Osteoblast (primary cell): ENCODE measurements around the gene MINK1. TPM values are rescaled to one million over a fixed set of nuclear protein-coding genes. Genes with fewer than 3 reads are reported as not detected.
"Not testable (repeated sequence)": the region's sequence is repeated elsewhere in the genome, so short reads cannot be mapped to it uniquely, and the experiment has no call there.

Experiments
- DNase-seq: peaks from one replicate; pipeline ENCODE4 v3.0.0; 2011; ENCODE audit warnings: low spot score, mixed read lengths; ENCODE audit not compliant: insufficient read length; ENCODE audit errors: missing footprints
- H2AFZ ChIP-seq: 2 replicates; pipeline ENCODE4 v1.6.0; 2011; ENCODE audit warnings: mild to moderate bottlenecking, low read length
- H3K27ac ChIP-seq: 2 replicates; pipeline ENCODE4 v1.5.1; 2011; ENCODE audit warnings: mild to moderate bottlenecking, low read depth, low read length, moderate library complexity
- H3K27me3 ChIP-seq: 2 replicates; pipeline ENCODE4 v1.6.0; 2012; ENCODE audit warnings: mild to moderate bottlenecking, control low read depth, inconsistent platforms, low read length, moderate library complexity; ENCODE audit not compliant: insufficient read depth
- H3K36me3 ChIP-seq: 2 replicates; pipeline ENCODE4 v1.5.1; 2011; ENCODE audit warnings: mild to moderate bottlenecking, low read length, control low read depth, moderate library complexity; ENCODE audit not compliant: insufficient read depth
- H3K4me1 ChIP-seq: 2 replicates; pipeline ENCODE4 v1.5.1; 2011; ENCODE audit warnings: mild to moderate bottlenecking, low read length, control low read depth, moderate library complexity; ENCODE audit not compliant: insufficient read depth
- H3K4me2 ChIP-seq: 2 replicates; pipeline ENCODE4 v1.6.0; 2011; ENCODE audit warnings: mild to moderate bottlenecking, low read length; ENCODE audit not compliant: insufficient read depth
- H3K4me3 ChIP-seq: fragments of 200-600 bp; sonication (generic); 3 replicates; pipeline ENCODE4 v1.5.1; 2012; ENCODE audit warnings: mild to moderate bottlenecking, low read length, inconsistent platforms; ENCODE audit not compliant: insufficient read depth
- H3K79me2 ChIP-seq: 2 replicates; pipeline ENCODE4 v1.6.0; 2012; ENCODE audit warnings: mild to moderate bottlenecking, low read length, control low read depth, inconsistent platforms; ENCODE audit not compliant: insufficient read depth
- H3K9me3 ChIP-seq: 2 replicates; pipeline ENCODE4 v1.5.1; 2011; ENCODE audit warnings: low read depth, low read length, control low read depth
- H4K20me1 ChIP-seq: 2 replicates; pipeline ENCODE4 v1.6.0; 2012; ENCODE audit warnings: mild to moderate bottlenecking, low read length, control low read depth; ENCODE audit not compliant: insufficient read depth
- CTCF ChIP-seq: IDR thresholded peaks from 2 replicates; pipeline ENCODE4 v1.5.1; 2011; ENCODE audit warnings: mild to moderate bottlenecking, low read depth, low read length, moderate library complexity; ENCODE audit errors: extremely low read depth
- total RNA-seq: library from RNA; depleted of rRNA; stranded (reverse); fragments of >200 nt; gene quantifications from 2 replicates; pipeline ENCODE4 v1.2.3, GENCODE V29; 2012

MINK1 gene
- total RNA-seq, 1 donor: 34.4 TPM

- Histone ChIP-seq H3K27me3 (no peaks in the 10 kb centered on the region), H3K9me3 (no peaks in the 10 kb centered on the region), H2AFZ (no peak overlapping the region), H3K27ac (no peak overlapping the region), H3K4me3 (no peak overlapping the region), H3K36me3 (no peaks in the 10 kb centered on the region), H4K20me1 (no peaks in the 10 kb centered on the region), H3K4me1 (no peaks in the 10 kb centered on the region), H3K4me2 (no peak overlapping the region), H3K79me2 (no peaks in the 10 kb centered on the region)
- no peak for TF ChIP-seq CTCF
- DNase-seq: peak; percentile 29
Observed at GRCh38 chr17:4822835-4823234, 10.3 kb upstream of the MINK1 start.

GRCh38 chr17:4823373-4824089 lies 9.6 kb upstream of the MINK1 start:
- no peak overlapping the region for H2AFZ ChIP-seq
- H3K27me3 ChIP-seq: no peaks in the 10 kb centered on the region
- no peak overlapping the region for H3K27ac ChIP-seq
- H3K79me2 ChIP-seq: no peaks in the 10 kb centered on the region
- H3K4me2 ChIP-seq: no peak overlapping the region
- DNase-seq: peak; percentile 2
- no peaks in the 10 kb centered on the region for H3K4me1 ChIP-seq
- no peaks in the 10 kb centered on the region for H3K36me3 ChIP-seq
- no peak for TF ChIP-seq CTCF
- H4K20me1 ChIP-seq: no peaks in the 10 kb centered on the region
- H3K4me3 ChIP-seq: no peak overlapping the region
- no peaks in the 10 kb centered on the region for H3K9me3 ChIP-seq

- Histone ChIP-seq H3K79me2 (no peaks in the 10 kb centered on the region), H3K27me3 (no peaks in the 10 kb centered on the region), H3K9me3 (no peaks in the 10 kb centered on the region), H4K20me1 (no peaks in the 10 kb centered on the region), H3K36me3 (no peaks in the 10 kb centered on the region), H3K27ac (no peak overlapping the region), H3K4me3 (no peak overlapping the region), H3K4me1 (no peaks in the 10 kb centered on the region), H3K4me2 (no peak overlapping the region), H2AFZ (no peak overlapping the region)
- no peak for TF ChIP-seq CTCF
- DNase-seq: peak; percentile 3
Observed at GRCh38 chr17:4827399-4827798, 5.7 kb upstream of the MINK1 start.

GRCh38 chr17:4832829-4833177 lies 337 bp upstream of the MINK1 start:
- H4K20me1 ChIP-seq: peaks cover 27% of the 10 kb centered on the region
- H3K27ac ChIP-seq: peak overlapping the region; percentile 85
- not testable (repeated sequence) for H3K36me3 ChIP-seq, H3K9me3 ChIP-seq, DNase-seq, H3K27me3 ChIP-seq
- H2AFZ ChIP-seq: peak overlapping the region; percentile 86
- peaks cover 11% of the 10 kb centered on the region for H3K4me1 ChIP-seq
- peaks cover 45% of the 10 kb centered on the region for H3K79me2 ChIP-seq
- H3K4me3 ChIP-seq: peak overlapping the region; percentile 93
- peak overlapping the region; percentile 100 for H3K4me2 ChIP-seq
